B cell (primary cell): ENCODE results near the gene SFRP4. TPM values are rescaled to one million over a fixed set of nuclear protein-coding genes. Genes with fewer than 3 reads are reported as not detected.

ENCODE experiments used
- ATAC-seq: fragments of 200-7000 bp; cut with Tn5 transposase; one replicate; pipeline ENCODE4 v1.10.0; 2021; ENCODE audit warnings: low read depth, mild to moderate bottlenecking, moderate number of reproducible peaks, moderate library complexity
- CTCF ChIA-PET: fragments of 350-600 bp; sonication (Branson Sonifier 250); formaldehyde crosslinking; loops from one replicate; lab custom pipeline; 2021; ENCODE audit warnings: antibody characterized with exemption, inconsistent platforms; lab: Charles Lee
- POLR2A ChIA-PET: fragments of 350-600 bp; sonication (Branson Sonifier 250); formaldehyde crosslinking; loops from one replicate; lab custom pipeline; 2021; ENCODE audit warnings: antibody characterized with exemption; lab: Charles Lee
- DNase-seq: peaks from one replicate; pipeline ENCODE4 v3.0.0; 2013
- H2AFZ ChIP-seq: 2 replicates; pipeline ENCODE4 v1.6.1; 2012; ENCODE audit warnings: mild to moderate bottlenecking, low read depth, low read length; ENCODE audit not compliant: insufficient read depth, poor library complexity, severe bottlenecking
- H3K27ac ChIP-seq, 2 donors: 1 replicate in 1 of 2; 2 replicates in 1 of 2; pipeline ENCODE4 v1.5.1; 2012 to 2013; ENCODE audit warnings: low read length in 2 of 2, mild to moderate bottlenecking in 2 of 2, moderate library complexity in 1 of 2
- H3K27me3 ChIP-seq, 4 experiments: fragments of 200-600 bp in 1 of 4; sonication (generic) in 1 of 4; replicated peaks in 1 of 4; 1 replicate in 2 of 4; 2 replicates in 2 of 4; pipeline versions ENCODE4 v1.6.1 to v1.7.0; 2013 to 2016; ENCODE audit warnings: low read length in 3 of 4, mild to moderate bottlenecking in 2 of 4, mixed read lengths in 1 of 4, moderate library complexity in 1 of 4; ENCODE audit not compliant: insufficient read depth in 4 of 4, control insufficient read depth in 3 of 4; ENCODE audit errors: control extremely low read depth in 1 of 4
- H3K36me3 ChIP-seq, 2 experiments: replicated peaks in 1 of 2; 1 replicate in 1 of 2; 2 replicates in 1 of 2; pipeline versions ENCODE4 v1.6.1 to v1.7.1; 2013; ENCODE audit warnings: low read length in 1 of 2; ENCODE audit not compliant: insufficient read depth in 2 of 2, control insufficient read depth in 1 of 2; ENCODE audit errors: control extremely low read depth in 1 of 2, extremely low read depth in 1 of 2
- H3K4me1 ChIP-seq, 2 donors: fragments of 200-600 bp in 1 of 2; sonication (generic) in 1 of 2; 1 replicate in 1 of 2; 2 replicates in 1 of 2; pipeline versions ENCODE4 v1.5.1 to v1.6.1; 2013 to 2017; ENCODE audit warnings: low read length in 2 of 2; ENCODE audit not compliant: control insufficient read depth in 2 of 2, insufficient read depth in 2 of 2
- H3K4me2 ChIP-seq: replicated peaks from 2 replicates; pipeline ENCODE3; 2012; ENCODE audit warnings: mild to moderate bottlenecking, low read depth, low read length; ENCODE audit not compliant: poor library complexity, severe bottlenecking
- H3K4me3 ChIP-seq, 5 experiments: fragments of 200-600 bp in 1 of 5; sonication (generic) in 1 of 5; 1 replicate in 3 of 5; 2 replicates in 2 of 5; pipeline versions ENCODE4 v1.5.1 to v1.7.0; 2011 to 2016; ENCODE audit warnings: low read length in 4 of 5, mild to moderate bottlenecking in 4 of 5, low read depth in 2 of 5, control low read depth in 1 of 5, moderate library complexity in 1 of 5; ENCODE audit not compliant: insufficient read depth in 1 of 5; ENCODE audit errors: control extremely low read depth in 1 of 5, extremely low read depth in 1 of 5
- H3K79me2 ChIP-seq: fragments of 200-600 bp; sonication (generic); one replicate; pipeline ENCODE4 v1.6.0; 2016; ENCODE audit warnings: low read length; ENCODE audit not compliant: control insufficient read depth, insufficient read depth
- H3K9ac ChIP-seq: fragments of 200-600 bp; sonication (generic); 2 replicates; pipeline ENCODE4 v1.6.1; 2017; ENCODE audit warnings: mild to moderate bottlenecking, low read length, moderate library complexity
- H3K9me3 ChIP-seq, 3 donors: one replicate each; pipeline versions ENCODE4 v1.6.1 to v1.7.1; 2013; ENCODE audit warnings: low read length in 2 of 3; ENCODE audit not compliant: control insufficient read depth in 2 of 3, insufficient read depth in 1 of 3; ENCODE audit errors: control extremely low read depth in 1 of 3
- H4K20me1 ChIP-seq: 2 replicates; pipeline ENCODE4 v1.6.0; 2012; ENCODE audit warnings: mild to moderate bottlenecking, low read length; ENCODE audit not compliant: insufficient read depth, control insufficient read depth, poor library complexity, severe bottlenecking
- H3K27ac Mint-ChIP-seq: one replicate; pipeline ENCODE4 v1.8.0; 2021; ENCODE audit warnings: mixed read lengths
- H3K27me3 Mint-ChIP-seq: one replicate; pipeline ENCODE4 v1.8.0; 2021; ENCODE audit warnings: mixed read lengths
- H3K4me1 Mint-ChIP-seq: one replicate; pipeline ENCODE4 v1.8.0; 2021; ENCODE audit warnings: mixed read lengths
- H3K4me3 Mint-ChIP-seq: one replicate; pipeline ENCODE4 v1.8.0; 2021; ENCODE audit warnings: mixed read lengths
- H3K9me3 Mint-ChIP-seq: one replicate; pipeline ENCODE4 v1.8.0; 2022; ENCODE audit warnings: mixed read lengths; ENCODE audit not compliant: insufficient read depth
- EZH2 ChIP-seq: IDR thresholded peaks from 2 replicates; pipeline ENCODE4 v1.6.1; 2012; ENCODE audit warnings: borderline replicate concordance, low read depth, mild to moderate bottlenecking, moderate library complexity, low read length; ENCODE audit not compliant: insufficient read depth, poor library complexity, severe bottlenecking
- WGBS: methylation state at CpG from one replicate; pipeline ENCODE4 v1.1.5; 2013; ENCODE audit warnings: missing lambda C conversion rate; ENCODE audit not compliant: insufficient coverage; 5-methylcytosine and 5-hydroxymethylcytosine counted together
- intact Hi-C: fragments of 100-400 bp; cut with micrococcal nuclease; formaldehyde crosslinking; loops from one replicate; pipeline ENCODE4 v1.10.0; 2022
- polyA plus RNA-seq: library from polyadenylated mRNA; depleted of rRNA; stranded (reverse); fragments of >200 nt; gene quantifications from 2 replicates; pipeline ENCODE4 v1.2.3, GENCODE V29; 2012
- total RNA-seq, 2 donors: library from RNA; stranded (reverse); fragments of 120-200 nt in 1 of 2; gene quantifications; 1 replicate in 1 of 2; 2 replicates in 1 of 2; pipeline versions ENCODE4 v1.2.3 to v1.2.4, GENCODE V29; 2013 to 2022
- TF ChIP-seq, protein P1 (sequence below): fragments of 200-600 bp; IDR thresholded peaks from one replicate; pipeline ENCODE4 v1.8.0; 2022; ENCODE audit warnings: antibody characterized with exemption, mild to moderate bottlenecking

SFRP4 gene
- total and polyA plus RNA-seq, 2 donors (not counting 1 experiment from before 2014, with no cell fraction given), result not detected

DNA sequence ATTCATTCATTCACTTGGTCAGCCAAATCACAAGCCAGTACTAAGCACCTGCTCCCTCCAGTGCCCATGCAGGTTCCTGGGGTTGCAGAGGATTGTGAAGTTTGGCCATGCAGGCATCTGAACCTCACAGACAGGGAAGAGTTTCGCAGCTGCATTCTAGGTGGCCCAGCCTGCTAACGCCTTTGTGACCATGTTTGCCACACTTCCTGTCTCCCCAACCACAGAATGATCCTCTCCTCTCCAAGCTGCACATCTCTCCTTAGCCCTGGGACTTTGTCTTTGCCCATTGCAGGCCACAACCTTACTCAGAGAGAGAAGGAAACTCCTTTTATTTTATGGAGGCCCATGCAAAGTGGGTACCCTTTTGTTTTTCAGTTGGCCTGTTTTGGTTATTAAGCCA lies 35.6 kb upstream of the SFRP4 start:
- ATAC-seq, result no peak
- intact Hi-C loops, result no loop called here
- 23% methylated on average over 2 of the region's 2 CpGs for WGBS

DNA sequence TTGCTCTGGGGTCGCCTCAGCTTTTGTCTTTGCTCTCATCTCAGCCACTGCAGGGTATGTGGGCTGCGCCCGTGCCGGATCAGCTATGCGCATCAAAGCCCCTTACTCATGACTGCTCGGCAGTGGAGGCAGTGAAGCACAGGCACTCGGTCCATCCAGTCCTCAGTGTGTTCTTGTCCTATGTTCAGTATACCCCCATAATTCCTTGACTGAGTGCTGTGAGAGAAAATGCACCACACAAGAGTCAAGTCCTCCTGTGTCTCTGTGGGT lies 31.3 kb upstream of the SFRP4 start:
- Histone ChIP-seq H4K20me1 (no peaks in the 10 kb centered on the region), H3K27me3 (no peaks in the 10 kb centered on the region), H2AFZ (no peak overlapping the region), H3K4me2 (no peak overlapping the region), H3K9me3 (no peaks in the 10 kb centered on the region), H3K9ac (no peak overlapping the region), H3K4me1 (no peaks in the 10 kb centered on the region), H3K79me2 (no peaks in the 10 kb centered on the region), H3K27ac (no peak overlapping the region), H3K4me3 (no peak overlapping the region), H3K36me3 (no peaks in the 10 kb centered on the region)
- H3K4me3 Mint-ChIP-seq, result no peak overlapping the region
- no peak overlapping the region for H3K27ac Mint-ChIP-seq
- H3K27me3 Mint-ChIP-seq, result no peaks in the 10 kb centered on the region
- no peaks in the 10 kb centered on the region for H3K9me3 Mint-ChIP-seq
- no peak for ATAC-seq
- no peak for DNase-seq
- TF ChIP-seq, protein P1, sequence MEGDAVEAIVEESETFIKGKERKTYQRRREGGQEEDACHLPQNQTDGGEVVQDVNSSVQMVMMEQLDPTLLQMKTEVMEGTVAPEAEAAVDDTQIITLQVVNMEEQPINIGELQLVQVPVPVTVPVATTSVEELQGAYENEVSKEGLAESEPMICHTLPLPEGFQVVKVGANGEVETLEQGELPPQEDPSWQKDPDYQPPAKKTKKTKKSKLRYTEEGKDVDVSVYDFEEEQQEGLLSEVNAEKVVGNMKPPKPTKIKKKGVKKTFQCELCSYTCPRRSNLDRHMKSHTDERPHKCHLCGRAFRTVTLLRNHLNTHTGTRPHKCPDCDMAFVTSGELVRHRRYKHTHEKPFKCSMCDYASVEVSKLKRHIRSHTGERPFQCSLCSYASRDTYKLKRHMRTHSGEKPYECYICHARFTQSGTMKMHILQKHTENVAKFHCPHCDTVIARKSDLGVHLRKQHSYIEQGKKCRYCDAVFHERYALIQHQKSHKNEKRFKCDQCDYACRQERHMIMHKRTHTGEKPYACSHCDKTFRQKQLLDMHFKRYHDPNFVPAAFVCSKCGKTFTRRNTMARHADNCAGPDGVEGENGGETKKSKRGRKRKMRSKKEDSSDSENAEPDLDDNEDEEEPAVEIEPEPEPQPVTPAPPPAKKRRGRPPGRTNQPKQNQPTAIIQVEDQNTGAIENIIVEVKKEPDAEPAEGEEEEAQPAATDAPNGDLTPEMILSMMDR, result no peak
- no peak for TF ChIP-seq EZH2
- POLR2A ChIA-PET, result no interaction called here
- 97% methylated on average over 3 of the region's 7 CpGs for WGBS
- intact Hi-C loops, result no loop called here
- no peaks in the 10 kb centered on the region for H3K4me1 Mint-ChIP-seq
- CTCF ChIA-PET, result no interaction called here

More for the DNA sequence above, 35.6 kb upstream of the SFRP4 start:
- ChIA-PET POLR2A (no interaction called here), CTCF (no interaction called here)
- no peaks in the 10 kb centered on the region for H3K79me2 ChIP-seq
- Mint-ChIP-seq H3K4me3 (no peak overlapping the region), H3K27ac (no peak overlapping the region), H3K27me3 (no peaks in the 10 kb centered on the region), H3K4me1 (no peaks in the 10 kb centered on the region), H3K9me3 (no peaks in the 10 kb centered on the region)
- no peak overlapping the region for H3K27ac ChIP-seq
- H3K4me2 ChIP-seq, result no peak overlapping the region
- TF ChIP-seq EZH2, result no peak
- TF ChIP-seq, protein P1, result no peak
- no peak for DNase-seq
- no peaks in the 10 kb centered on the region for H3K27me3 ChIP-seq
- H3K9me3 ChIP-seq, result no peaks in the 10 kb centered on the region
- H2AFZ ChIP-seq, result no peak overlapping the region
- H3K4me3 ChIP-seq, result no peak overlapping the region
- H3K9ac ChIP-seq, result no peak overlapping the region
- H4K20me1 ChIP-seq, result no peaks in the 10 kb centered on the region
- H3K4me1 ChIP-seq, result no peaks in the 10 kb centered on the region
- H3K36me3 ChIP-seq, result no peaks in the 10 kb centered on the region
